Duodenal mucosa (tissue), 2 donors: ENCODE data around the gene CMTR1.
A peak's percentile ranks its signal among the peaks of the same experiment; 100 is the strongest.
"Not testable (repeated sequence)": the region's sequence is repeated elsewhere in the genome, so short reads cannot be mapped to it uniquely, and the experiment has no call there.

ENCODE experiments used
- H3K27ac ChIP-seq: one replicate; pipeline ENCODE4 v1.7.0; 2013; ENCODE audit warnings: low read depth, low read length
- H3K27me3 ChIP-seq, 2 donors: one replicate each; pipeline ENCODE4 v1.7.0; 2013; ENCODE audit warnings: low read length in 2 of 2, control low read depth in 1 of 2; ENCODE audit not compliant: insufficient read depth in 2 of 2, control insufficient read depth in 1 of 2
- H3K36me3 ChIP-seq, 2 donors: one replicate each; pipeline ENCODE4 v1.7.0; 2013; ENCODE audit warnings: low read length in 2 of 2, control low read depth in 1 of 2; ENCODE audit not compliant: insufficient read depth in 2 of 2, control insufficient read depth in 1 of 2
- H3K4me1 ChIP-seq, 2 donors: one replicate each; pipeline ENCODE4 v1.7.0; 2013; ENCODE audit warnings: low read length in 2 of 2, control low read depth in 1 of 2; ENCODE audit not compliant: insufficient read depth in 2 of 2, control insufficient read depth in 1 of 2
- H3K4me3 ChIP-seq, 2 donors: one replicate each; pipeline ENCODE4 v1.7.0; 2013; ENCODE audit warnings: low read length in 2 of 2, low read depth in 1 of 2
- H3K9ac ChIP-seq, 2 donors: one replicate each; pipeline ENCODE4 v1.7.0; 2013; ENCODE audit warnings: low read length in 2 of 2, low read depth in 1 of 2
- H3K9me3 ChIP-seq, 2 donors: one replicate each; pipeline ENCODE4 v1.7.0; 2013; ENCODE audit warnings: low read length in 2 of 2, control low read depth in 1 of 2; ENCODE audit not compliant: control insufficient read depth in 1 of 2

The CMTR1 gene

GRCh38 chr6:37433657-37434271, 743 bp downstream of the CMTR1 start:
- H3K4me3 ChIP-seq: peak overlapping the region; percentile 90

GRCh38 chr6:37435373-37435772, 2.4 kb downstream of the CMTR1 start:
- peaks cover 14 to 18% of the 10 kb centered on the region in 2 donors for H3K4me1 ChIP-seq
- peaks cover 14 to 39% of the 10 kb centered on the region in 2 donors for H3K36me3 ChIP-seq
- no peaks in the 10 kb centered on the region for H3K27me3 ChIP-seq
- no peaks in the 10 kb centered on the region for H3K9me3 ChIP-seq
- no peak overlapping the region for H3K27ac ChIP-seq
- no peak overlapping the region for H3K4me3 ChIP-seq
- no peak overlapping the region for H3K9ac ChIP-seq

More at GRCh38 chr6:37433657-37434271, 743 bp downstream of the CMTR1 start:
- Histone ChIP-seq H3K9ac (peak overlapping the region; percentile 86 to 91), H3K27me3 (no peaks in the 10 kb centered on the region), H3K36me3 (peaks cover 13 to 29% of the 10 kb centered on the region in 2 donors), H3K4me1 (peaks cover 14 to 18% of the 10 kb centered on the region in 2 donors), H3K27ac (peak overlapping the region; percentile 74), H3K9me3 (no peaks in the 10 kb centered on the region)

- Histone ChIP-seq H3K4me1 (peaks cover 14 to 18% of the 10 kb centered on the region in 2 donors), H3K9me3 (no peaks in the 10 kb centered on the region), H3K27ac (no peak overlapping the region), H3K36me3 (peaks cover 17 to 44% of the 10 kb centered on the region in 2 donors), H3K4me3 (no peak overlapping the region), H3K27me3 (no peaks in the 10 kb centered on the region), H3K9ac (no peak overlapping the region)
Observed at GRCh38 chr6:37435816-37436215, 2.8 kb downstream of the CMTR1 start.

- H3K36me3 ChIP-seq: peaks cover 19 to 51% of the 10 kb centered on the region in 2 donors
Observed at GRCh38 chr6:37438930-37439329, 5.9 kb downstream of the CMTR1 start.

GRCh38 chr6:37441651-37442050, 8.6 kb downstream of the CMTR1 start:
- H3K27me3 ChIP-seq: no peaks in the 10 kb centered on the region
- H3K9me3 ChIP-seq: no peaks in the 10 kb centered on the region
- peaks cover 24 to 61% of the 10 kb centered on the region in 2 donors for H3K36me3 ChIP-seq
- no peak overlapping the region for H3K4me3 ChIP-seq
- peaks cover 12 to 14% of the 10 kb centered on the region in 2 donors for H3K4me1 ChIP-seq
- no peak overlapping the region for H3K27ac ChIP-seq
- H3K9ac ChIP-seq: no peak overlapping the region

More at GRCh38 chr6:37438930-37439329, 5.9 kb downstream of the CMTR1 start:
- Histone ChIP-seq H3K27ac (no peak overlapping the region), H3K9me3 (no peaks in the 10 kb centered on the region), H3K4me1 (peaks cover 20 to 21% of the 10 kb centered on the region in 2 donors), H3K27me3 (no peaks in the 10 kb centered on the region), H3K9ac (no peak overlapping the region), H3K4me3 (no peak overlapping the region)

- Histone ChIP-seq H3K27ac (no peak overlapping the region), H3K9ac (peak overlapping the region; percentile 2 to 54), H3K4me3 (peak overlapping the region; percentile 38 to 68), H3K27me3 (no peaks in the 10 kb centered on the region), H3K9me3 (no peaks in the 10 kb centered on the region), H3K4me1 (peaks cover 12 to 14% of the 10 kb centered on the region in 2 donors), H3K36me3 (peaks cover 30 to 65% of the 10 kb centered on the region in 2 donors)
Observed at GRCh38 chr6:37442416-37443215, 9.6 kb downstream of the CMTR1 start.

GRCh38 chr6:37443216-37443542, 10.2 kb downstream of the CMTR1 start:
- H3K27ac ChIP-seq, H3K9me3 ChIP-seq, H3K9ac ChIP-seq, H3K27me3 ChIP-seq: not testable (repeated sequence)
- peak overlapping the region in 1 of 2 donors; percentile 38 for H3K4me3 ChIP-seq
- peaks cover 30 to 61% of the 10 kb centered on the region in 2 donors for H3K36me3 ChIP-seq
- peaks cover 12 to 14% of the 10 kb centered on the region in 2 donors for H3K4me1 ChIP-seq

- peaks cover 53 to 91% of the 10 kb centered on the region in 2 donors for H3K36me3 ChIP-seq
- H3K27ac ChIP-seq: no peak overlapping the region
Observed at GRCh38 chr6:37449984-37450383, 17.0 kb downstream of the CMTR1 start.

GRCh38 chr6:37451441-37452193, 18.6 kb downstream of the CMTR1 start:
- H3K4me1 ChIP-seq: no peaks in the 10 kb centered on the region
- no peaks in the 10 kb centered on the region for H3K9me3 ChIP-seq
- H3K27ac ChIP-seq: no peak overlapping the region
- no peak overlapping the region for H3K4me3 ChIP-seq
- H3K9ac ChIP-seq: no peak overlapping the region
- no peaks in the 10 kb centered on the region for H3K27me3 ChIP-seq
- H3K36me3 ChIP-seq: peaks cover 44 to 94% of the 10 kb centered on the region in 2 donors

More at GRCh38 chr6:37449984-37450383, 17.0 kb downstream of the CMTR1 start:
- H3K4me1 ChIP-seq: no peaks in the 10 kb centered on the region
- H3K4me3 ChIP-seq: no peak overlapping the region
- H3K9ac ChIP-seq: no peak overlapping the region
- no peaks in the 10 kb centered on the region for H3K9me3 ChIP-seq
- H3K27me3 ChIP-seq: no peaks in the 10 kb centered on the region

GRCh38 chr6:37452522-37452921, 19.5 kb downstream of the CMTR1 start:
- Histone ChIP-seq H3K9ac (no peak overlapping the region), H3K4me1 (no peaks in the 10 kb centered on the region), H3K27me3 (no peaks in the 10 kb centered on the region), H3K9me3 (no peaks in the 10 kb centered on the region), H3K36me3 (peaks cover 35 to 89% of the 10 kb centered on the region in 2 donors), H3K27ac (no peak overlapping the region), H3K4me3 (no peak overlapping the region)
